Adrenal gland (tissue), 5 donors: Measurements from ENCODE around the gene CCDC177.

Experiments used
- CTCF ChIP-seq, 6 experiments: fragments of 450-650 bp in 4 of 6; fragments of 200-600 bp in 2 of 6; sonication (generic) in 1 of 6; IDR thresholded peaks; 1 replicate in 5 of 6; 2 replicates in 1 of 6; pipeline versions ENCODE4 v1.5.1 to v1.8.0; 2016 to 2021; ENCODE audit warnings: antibody characterized with exemption in 6 of 6, mild to moderate bottlenecking in 2 of 6, moderate library complexity in 1 of 6
- POLR2A ChIP-seq, 2 donors: fragments of 450-650 bp; IDR thresholded peaks; one replicate each; pipeline ENCODE4 v1.6.1; 2017; ENCODE audit warnings: antibody characterized with exemption in 2 of 2, mild to moderate bottlenecking in 2 of 2, moderate library complexity in 1 of 2
- donor health status: DM: no; HTN: no; CAD: no.

DNA sequence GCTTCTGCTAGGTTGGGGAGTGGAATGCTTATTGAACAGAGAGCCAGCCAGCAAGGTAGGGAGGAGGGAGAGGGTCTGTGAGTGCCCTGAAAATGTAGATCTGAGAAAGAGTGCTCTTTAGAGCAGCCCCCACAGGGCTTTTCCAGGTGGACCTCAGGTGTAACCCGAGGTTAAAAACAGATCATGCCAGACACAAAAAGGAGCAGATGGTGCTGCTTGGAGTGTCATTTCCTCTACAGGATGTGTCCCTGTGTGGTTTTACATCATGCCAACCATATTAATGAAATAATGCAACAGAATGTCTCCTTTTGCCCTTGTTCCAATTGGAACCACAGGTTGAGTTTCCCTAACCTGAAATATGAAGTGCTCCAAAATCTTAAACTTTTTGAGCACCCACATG lies 43.1 kb upstream of the CCDC177 start:
- no peak for TF ChIP-seq POLR2A (IDR thresholded peaks at IDR 0.05)
- no peak for TF ChIP-seq CTCF (IDR thresholded peaks at IDR 0.05)
